K562 (cell line): ENCODE data around the gene EHBP1L1. TPM values are rescaled to one million over a fixed set of nuclear protein-coding genes. Genes with fewer than 3 reads are reported as not detected.
A peak's percentile ranks its signal among the peaks of the same experiment; 100 is the strongest.

ENCODE experiments used
- CBX8 ChIP-seq: fragments of 200-600 bp; sonication (generic); IDR thresholded peaks from 2 replicates; pipeline ENCODE4 v1.6.1; 2012; ENCODE audit warnings: borderline replicate concordance, mixed run types, low read depth, mild to moderate bottlenecking, moderate library complexity, mixed read lengths, low read length, control low read depth, inconsistent platforms; ENCODE audit not compliant: poor library complexity, severe bottlenecking; ENCODE audit errors: extremely low read depth
- NEUROD1 ChIP-seq: fragments of 150-350 bp; IDR thresholded peaks from 2 replicates; pipeline ENCODE4 v1.6.1; 2014; ENCODE audit warnings: borderline replicate concordance, low read length, low read depth; ENCODE audit not compliant: partially characterized antibody
- POLR2G ChIP-seq: fragments of 200-400 bp; formaldehyde crosslinking; IDR thresholded peaks from 2 replicates; pipeline ENCODE4 v1.6.1; 2017; ENCODE audit warnings: low read depth, mild to moderate bottlenecking, antibody characterized with exemption, low read length, moderate library complexity
- RBFOX2 ChIP-seq: fragments of 200-400 bp; formaldehyde crosslinking; IDR thresholded peaks from 2 replicates; pipeline ENCODE4 v1.6.1; 2017; ENCODE audit warnings: low read depth, mild to moderate bottlenecking, low read length, moderate library complexity
- polyA plus RNA-seq, 8 experiments: library from polyadenylated mRNA; depleted of rRNA in 4 of 8; stranded (reverse) in 5 of 8; unstranded in 3 of 8; fragments of >200 nt; fragmentation: Nextera tagmentation in 2 of 8; fragmentation: Illumina TruSeq in 1 of 8; extraction: Ambion mirVana in 2 of 8; extraction: Trizol in 1 of 8; gene quantifications; 2 replicates each; pipeline versions ENCODE4 v1.2.1 to v1.2.3, GENCODE V29; 2011 to 2014; ENCODE audit warnings: inconsistent platforms in 1 of 8, missing spikeins in 1 of 8
- total RNA-seq, 7 experiments: library from RNA; depleted of rRNA in 6 of 7; stranded (reverse); fragments of >200 nt in 6 of 7; fragmentation: Illumina TruSeq in 2 of 7; extraction: Trizol in 2 of 7; gene quantifications; 2 replicates each; pipeline versions ENCODE4 v1.2.1 to v1.2.3, GENCODE V29; 2011 to 2021; ENCODE audit warnings: low replicate concordance in 1 of 7
- TF ChIP-seq, protein P1 (sequence below): sonication (generic); formaldehyde crosslinking; IDR thresholded peaks from 2 replicates; pipeline ENCODE4 v1.5.0; 2020; ENCODE audit warnings: missing genetic modification reagents
- TF ChIP-seq, protein P2 (sequence below): sonication (generic); formaldehyde crosslinking; IDR thresholded peaks from 2 replicates; pipeline ENCODE4 v1.8.1; 2023; ENCODE audit warnings: mild to moderate bottlenecking, missing genetic modification reagents

Gene EHBP1L1
- total and polyA plus RNA-seq, 9 of the 15 experiments (the other 6 are each of a cell fraction or from before 2014, with no cell fraction given) = 0.03 to 87.1 (median 26.3) TPM

DNA sequence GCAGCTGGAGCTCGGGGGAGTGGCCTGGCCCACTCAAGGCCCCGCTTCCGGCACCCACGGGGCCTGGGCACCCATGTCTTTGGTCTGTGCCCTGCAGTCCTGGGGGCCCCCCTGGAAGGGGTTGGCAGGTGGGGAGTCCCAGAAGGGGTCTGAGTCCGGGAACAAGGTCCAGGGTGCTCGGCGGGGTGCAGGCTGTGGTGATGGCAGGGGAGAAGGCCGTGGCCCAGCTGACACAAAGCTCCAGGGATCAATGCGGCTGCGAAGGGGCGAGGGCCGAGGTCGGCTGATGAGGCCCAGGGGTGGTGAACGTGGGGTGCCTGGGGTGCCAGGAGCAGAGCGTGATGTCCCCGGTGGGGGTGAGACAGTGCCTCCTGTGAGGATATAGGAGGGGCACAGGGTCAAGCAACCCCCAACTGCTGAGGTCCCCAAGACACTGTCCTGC, 22.4 kb downstream of the EHBP1L1 start (continued):
- peak; percentile 34; the same call in 1 of the 2 replicates for TF ChIP-seq RBFOX2
- no peak for TF ChIP-seq NEUROD1
- no peak for TF ChIP-seq CBX8
- TF ChIP-seq POLR2G = peak; percentile 56
- TF ChIP-seq, protein P1, sequence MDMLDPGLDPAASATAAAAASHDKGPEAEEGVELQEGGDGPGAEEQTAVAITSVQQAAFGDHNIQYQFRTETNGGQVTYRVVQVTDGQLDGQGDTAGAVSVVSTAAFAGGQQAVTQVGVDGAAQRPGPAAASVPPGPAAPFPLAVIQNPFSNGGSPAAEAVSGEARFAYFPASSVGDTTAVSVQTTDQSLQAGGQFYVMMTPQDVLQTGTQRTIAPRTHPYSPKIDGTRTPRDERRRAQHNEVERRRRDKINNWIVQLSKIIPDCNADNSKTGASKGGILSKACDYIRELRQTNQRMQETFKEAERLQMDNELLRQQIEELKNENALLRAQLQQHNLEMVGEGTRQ (CRISPR knock-in tag) = no peak
- TF ChIP-seq, protein P2, sequence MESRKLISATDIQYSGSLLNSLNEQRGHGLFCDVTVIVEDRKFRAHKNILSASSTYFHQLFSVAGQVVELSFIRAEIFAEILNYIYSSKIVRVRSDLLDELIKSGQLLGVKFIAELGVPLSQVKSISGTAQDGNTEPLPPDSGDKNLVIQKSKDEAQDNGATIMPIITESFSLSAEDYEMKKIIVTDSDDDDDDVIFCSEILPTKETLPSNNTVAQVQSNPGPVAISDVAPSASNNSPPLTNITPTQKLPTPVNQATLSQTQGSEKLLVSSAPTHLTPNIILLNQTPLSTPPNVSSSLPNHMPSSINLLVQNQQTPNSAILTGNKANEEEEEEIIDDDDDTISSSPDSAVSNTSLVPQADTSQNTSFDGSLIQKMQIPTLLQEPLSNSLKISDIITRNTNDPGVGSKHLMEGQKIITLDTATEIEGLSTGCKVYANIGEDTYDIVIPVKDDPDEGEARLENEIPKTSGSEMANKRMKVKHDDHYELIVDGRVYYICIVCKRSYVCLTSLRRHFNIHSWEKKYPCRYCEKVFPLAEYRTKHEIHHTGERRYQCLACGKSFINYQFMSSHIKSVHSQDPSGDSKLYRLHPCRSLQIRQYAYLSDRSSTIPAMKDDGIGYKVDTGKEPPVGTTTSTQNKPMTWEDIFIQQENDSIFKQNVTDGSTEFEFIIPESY (CRISPR knock-in tag) = no peak
- TF ChIP-seq, all 486 proteins: peak for 2
